Gastroesophageal sphincter (tissue), 4 donors: ENCODE data around the gene GADD45G. TPM values are rescaled to one million over a fixed set of nuclear protein-coding genes. Genes with fewer than 3 reads are reported as not detected.

ENCODE experiments used
- ATAC-seq: fragments of 150-250 bp; one replicate; pipeline ENCODE4 v1.9.1; 2016; ENCODE audit warnings: mild to moderate bottlenecking, moderate library complexity
- H3K27ac ChIP-seq, 4 donors: fragments of 200-600 bp; sonication (generic) in 3 of 4; 1 replicate in 3 of 4; 2 replicates in 1 of 4; pipeline ENCODE4 v1.5.1; 2016 to 2019
- H3K27me3 ChIP-seq: fragments of 200-600 bp; sonication (generic); one replicate; pipeline ENCODE4 v1.5.1; 2019
- H3K36me3 ChIP-seq, 2 donors: fragments of 200-600 bp; sonication (generic); one replicate each; pipeline ENCODE4 v1.5.1; 2019; ENCODE audit warnings: control low read depth in 1 of 2
- H3K4me1 ChIP-seq, 3 donors: fragments of 200-600 bp; sonication (generic); 1 replicate in 2 of 3; 2 replicates in 1 of 3; pipeline ENCODE4 v1.5.1; 2016 to 2019; ENCODE audit warnings: control low read depth in 2 of 3
- H3K4me3 ChIP-seq, 2 donors: fragments of 200-600 bp; sonication (generic); one replicate each; pipeline ENCODE4 v1.5.1; 2019; ENCODE audit warnings: mild to moderate bottlenecking in 1 of 2, moderate library complexity in 1 of 2
- H3K9me3 ChIP-seq, 3 donors: fragments of 200-600 bp; sonication (generic); one replicate each; pipeline ENCODE4 v1.5.1; 2017 to 2019; ENCODE audit warnings: control low read depth in 2 of 3
- EP300 ChIP-seq: sonication (generic); formaldehyde crosslinking; IDR thresholded peaks from one replicate; pipeline ENCODE4 v1.6.1; 2017; ENCODE audit warnings: antibody characterized with exemption, mild to moderate bottlenecking
- POLR2A ChIP-seq, 2 donors: fragments of 450-650 bp; IDR thresholded peaks; one replicate each; pipeline ENCODE4 v1.6.1; 2017; ENCODE audit warnings: antibody characterized with exemption in 2 of 2, mild to moderate bottlenecking in 2 of 2, moderate library complexity in 1 of 2
- POLR2AphosphoS5 ChIP-seq: sonication (generic); formaldehyde crosslinking; IDR thresholded peaks from one replicate; pipeline ENCODE4 v1.6.1; 2017; ENCODE audit warnings: antibody characterized with exemption
- WGBS, 2 donors: methylation state at CpG; one replicate each; pipeline ENCODE4 v1.1.5; 2018; ENCODE audit warnings: low coverage in 1 of 2; 5-methylcytosine and 5-hydroxymethylcytosine counted together
- total RNA-seq, 4 donors: library from RNA; depleted of rRNA; stranded (reverse); fragments of >200 nt; gene quantifications; one replicate each; pipeline ENCODE4 v1.1.0, GENCODE V29; 2016
- TF ChIP-seq, protein P1 (sequence below), 4 experiments: fragments of 200-600 bp in 2 of 4; fragments of 450-650 bp in 2 of 4; sonication (generic) in 1 of 4; IDR thresholded peaks; one replicate each; pipeline ENCODE4 v1.5.1; 2017 to 2019; ENCODE audit warnings: antibody characterized with exemption in 4 of 4, mild to moderate bottlenecking in 2 of 4, moderate library complexity in 2 of 4

GADD45G gene
- total RNA-seq, 4 donors from 2014 or later = 63.5 to 150 (median 91.8) TPM

DNA sequence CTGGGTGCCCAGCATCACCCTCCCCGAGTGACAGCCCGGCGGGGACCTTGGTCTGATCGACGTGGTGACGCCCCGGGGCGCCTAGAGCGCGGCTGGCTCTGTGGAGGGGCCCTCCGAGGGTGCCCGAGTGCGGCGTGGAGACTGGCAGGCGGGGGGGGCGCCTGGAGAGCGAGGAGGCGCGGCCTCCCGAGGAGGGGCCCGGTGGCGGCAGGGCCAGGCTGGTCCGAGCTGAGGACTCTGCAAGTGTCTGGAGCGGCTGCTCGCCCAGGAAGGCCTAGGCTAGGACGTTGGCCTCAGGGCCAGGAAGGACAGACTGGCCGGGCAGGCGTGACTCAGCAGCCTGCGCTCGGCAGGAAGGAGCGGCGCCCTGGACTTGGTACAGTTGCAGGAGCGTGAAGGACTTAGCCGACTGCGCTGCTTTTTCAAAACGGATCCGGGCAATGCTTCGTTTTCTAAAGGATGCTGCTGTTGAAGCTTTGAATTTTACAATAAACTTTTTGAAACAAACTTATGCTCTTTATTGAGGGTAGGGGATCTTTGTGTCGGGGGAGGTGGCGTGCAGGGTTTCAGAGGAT, 1.3 kb downstream of the GADD45G start:
- WGBS, 2 donors = 17 to 57% methylated on average over 4 to 6 of the region's 40 CpGs
- Histone ChIP-seq H3K4me1 (peaks cover 0 to 52% (median 16%) of the 10 kb centered on the region in 3 donors), H3K27me3 (no peaks in the 10 kb centered on the region), H3K4me3 (peak overlapping the region; percentile 82 to 89), H3K9me3 (no peaks in the 10 kb centered on the region), H3K27ac (peak overlapping the region; percentile 85 to 96 (median 93)), H3K36me3 (peaks cover 0 to 13% of the 10 kb centered on the region in 2 donors)
- peak; percentile 59 for TF ChIP-seq POLR2AphosphoS5
- no peak for TF ChIP-seq POLR2A (IDR thresholded peaks at IDR 0.05)
- ATAC-seq = peak; percentile 40

DNA sequence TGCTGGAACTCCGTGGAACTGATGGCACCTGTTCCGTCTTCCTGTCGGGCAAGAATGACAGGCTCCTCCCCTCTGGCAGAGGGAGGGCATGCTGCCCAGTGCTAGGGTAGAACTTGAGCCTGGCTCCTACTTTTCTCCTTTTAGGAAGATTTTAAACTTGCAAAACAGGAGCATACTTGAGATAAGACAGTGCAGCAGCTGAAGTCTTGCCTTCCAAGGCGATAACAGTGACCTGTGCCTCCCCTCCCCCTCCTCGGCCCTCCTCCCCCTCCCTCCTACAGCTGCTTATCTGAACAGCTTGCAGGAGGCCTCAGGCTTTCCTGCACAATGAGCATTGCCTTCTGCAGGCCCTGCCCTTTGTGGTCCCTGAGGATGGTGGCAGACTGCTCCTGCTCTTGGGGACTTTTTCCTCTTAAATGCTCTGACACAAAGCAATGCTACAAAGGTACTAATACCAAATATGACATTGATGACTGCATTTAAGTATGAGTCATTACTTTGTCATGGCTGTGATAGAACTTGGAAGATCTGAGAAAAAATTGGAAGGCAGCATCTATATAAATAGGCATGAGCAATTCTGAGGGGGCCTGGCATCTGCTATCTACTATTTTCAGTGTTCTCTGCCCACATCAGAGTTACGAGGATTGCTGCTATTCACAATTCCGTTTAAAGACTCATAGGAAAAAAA, 2.0 kb downstream of the GADD45G start:
- Histone ChIP-seq H3K36me3 (peaks cover 0 to 13% of the 10 kb centered on the region in 2 donors), H3K4me3 (peak overlapping the region; percentile 82 to 89), H3K27me3 (no peaks in the 10 kb centered on the region), H3K27ac (peak overlapping the region; percentile 85 to 96 (median 93)), H3K9me3 (no peaks in the 10 kb centered on the region), H3K4me1 (peaks cover 0 to 52% (median 16%) of the 10 kb centered on the region in 3 donors)
- WGBS, 2 donors = 30 to 38% methylated on average over 4 to 6 of the region's 7 CpGs
- TF ChIP-seq, protein P1, sequence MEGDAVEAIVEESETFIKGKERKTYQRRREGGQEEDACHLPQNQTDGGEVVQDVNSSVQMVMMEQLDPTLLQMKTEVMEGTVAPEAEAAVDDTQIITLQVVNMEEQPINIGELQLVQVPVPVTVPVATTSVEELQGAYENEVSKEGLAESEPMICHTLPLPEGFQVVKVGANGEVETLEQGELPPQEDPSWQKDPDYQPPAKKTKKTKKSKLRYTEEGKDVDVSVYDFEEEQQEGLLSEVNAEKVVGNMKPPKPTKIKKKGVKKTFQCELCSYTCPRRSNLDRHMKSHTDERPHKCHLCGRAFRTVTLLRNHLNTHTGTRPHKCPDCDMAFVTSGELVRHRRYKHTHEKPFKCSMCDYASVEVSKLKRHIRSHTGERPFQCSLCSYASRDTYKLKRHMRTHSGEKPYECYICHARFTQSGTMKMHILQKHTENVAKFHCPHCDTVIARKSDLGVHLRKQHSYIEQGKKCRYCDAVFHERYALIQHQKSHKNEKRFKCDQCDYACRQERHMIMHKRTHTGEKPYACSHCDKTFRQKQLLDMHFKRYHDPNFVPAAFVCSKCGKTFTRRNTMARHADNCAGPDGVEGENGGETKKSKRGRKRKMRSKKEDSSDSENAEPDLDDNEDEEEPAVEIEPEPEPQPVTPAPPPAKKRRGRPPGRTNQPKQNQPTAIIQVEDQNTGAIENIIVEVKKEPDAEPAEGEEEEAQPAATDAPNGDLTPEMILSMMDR (IDR thresholded peaks at IDR 0.05) = no peak
- peak; percentile 3 for TF ChIP-seq POLR2AphosphoS5
- no peak for ATAC-seq

DNA sequence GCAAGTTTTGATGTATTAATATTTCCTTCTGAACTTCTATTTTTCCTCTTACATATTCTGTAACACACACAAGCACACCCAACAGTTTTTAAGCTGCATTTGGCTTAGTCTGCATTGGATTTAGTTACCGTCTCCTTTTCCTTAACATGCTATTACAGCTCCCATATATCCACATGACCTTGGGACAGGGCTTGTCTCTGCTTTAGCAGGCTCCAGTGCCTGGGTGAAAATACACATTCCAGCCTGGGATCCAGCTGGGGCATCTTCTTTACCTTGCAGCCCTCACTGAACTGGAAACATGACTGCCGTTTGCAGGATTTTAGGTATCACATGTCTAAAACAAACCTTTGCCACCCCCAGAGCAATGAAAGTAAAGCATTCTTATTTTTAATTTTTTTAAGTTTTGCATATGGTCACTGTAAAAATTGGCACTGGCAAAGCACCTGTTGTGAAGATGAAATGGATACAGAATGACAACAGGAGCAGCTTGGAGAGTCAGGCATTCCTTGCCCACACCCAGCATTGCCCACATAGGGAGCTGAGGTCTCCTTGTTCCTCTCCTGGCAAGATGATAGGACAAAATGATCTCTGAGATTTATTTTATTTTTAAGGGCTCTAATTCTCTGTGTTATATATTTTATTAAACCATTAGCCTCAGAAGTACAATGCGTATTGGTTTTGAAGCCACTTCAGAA, 4.0 kb downstream of the GADD45G start:
- Histone ChIP-seq H3K27ac (peak overlapping the region in 1 of 4 donors; percentile 96), H3K4me3 (no peak overlapping the region), H3K4me1 (peaks cover 0 to 40% (median 7%) of the 10 kb centered on the region in 3 donors), H3K36me3 (peaks cover 0 to 13% of the 10 kb centered on the region in 2 donors), H3K27me3 (no peaks in the 10 kb centered on the region), H3K9me3 (no peaks in the 10 kb centered on the region)
- WGBS, 2 donors = 90 to 100% methylated on average over 2 to 3 of the region's 3 CpGs
- no peak for ATAC-seq
- TF ChIP-seq POLR2AphosphoS5 (no peak), EP300 (no peak), POLR2A (IDR thresholded peaks at IDR 0.05) (no peak)
- TF ChIP-seq, protein P1 (IDR thresholded peaks at IDR 0.05) = no peak

DNA sequence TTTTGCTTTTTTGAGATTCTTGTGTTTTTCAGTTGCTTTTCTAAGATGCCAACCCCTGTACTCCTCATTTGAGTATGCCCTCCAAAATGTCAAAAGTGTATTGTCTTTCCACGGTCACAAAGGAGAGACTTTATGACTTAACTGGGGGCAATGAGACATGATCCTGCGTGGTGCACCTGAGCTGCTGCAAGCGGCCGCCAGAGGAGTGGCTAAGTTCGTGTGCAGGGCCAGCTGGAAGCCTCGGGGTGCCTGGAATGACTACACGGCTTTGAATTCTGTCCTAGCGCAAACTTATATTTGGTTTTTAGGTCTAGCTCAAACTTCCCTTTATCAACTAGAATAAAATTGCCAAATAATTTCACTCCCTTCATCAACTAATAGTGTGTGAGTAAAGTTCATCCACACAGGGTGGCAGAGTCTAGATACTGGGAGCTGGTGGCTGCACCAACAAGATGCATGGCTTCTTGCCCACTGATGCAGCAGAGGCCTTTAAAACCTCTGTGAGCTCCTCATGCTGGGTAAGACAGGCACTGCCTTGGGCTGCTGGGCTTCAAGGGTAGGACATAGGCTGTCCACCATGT, 4.7 kb downstream of the GADD45G start:
- Histone ChIP-seq H3K36me3 (peaks cover 0 to 13% of the 10 kb centered on the region in 2 donors), H3K4me3 (no peak overlapping the region), H3K9me3 (no peaks in the 10 kb centered on the region), H3K27me3 (no peaks in the 10 kb centered on the region), H3K27ac (peak overlapping the region in 1 of 4 donors; percentile 96), H3K4me1 (peaks cover 0 to 34% (median 3%) of the 10 kb centered on the region in 3 donors)
- TF ChIP-seq EP300 (no peak), POLR2A (IDR thresholded peaks at IDR 0.05) (no peak)
- TF ChIP-seq, protein P1 (IDR thresholded peaks at IDR 0.05) = no peak
- 88 to 100% methylated on average over 1 to 8 of the region's 8 CpGs for WGBS, 2 donors
- no peak for ATAC-seq

DNA sequence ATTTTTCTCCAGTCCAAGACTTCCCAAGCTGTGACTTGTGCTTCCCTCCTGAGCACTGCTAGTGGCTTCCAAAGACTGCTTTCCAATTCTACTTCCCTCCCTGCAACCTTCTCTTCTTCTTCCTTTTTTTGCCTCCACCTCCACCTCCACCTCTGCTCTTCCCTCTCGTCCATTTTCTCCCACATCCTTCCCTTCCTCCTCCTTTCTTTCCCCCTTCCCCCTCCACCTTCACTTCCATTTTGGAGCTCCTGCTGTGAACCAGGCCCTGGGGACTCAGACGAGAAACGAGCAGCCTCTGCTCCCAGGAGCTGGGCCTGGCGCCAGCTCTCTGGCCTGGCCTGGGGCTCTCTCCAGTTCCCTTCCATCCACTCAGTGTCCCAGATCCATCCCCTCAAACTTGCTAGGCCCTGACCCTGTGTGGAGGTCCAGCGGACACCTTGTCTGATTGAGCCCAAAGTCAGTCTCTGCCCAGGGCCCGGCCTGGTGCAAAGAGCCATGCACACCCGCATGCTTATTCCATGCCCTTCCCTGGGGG, 5.6 kb downstream of the GADD45G start:
- WGBS, 2 donors = 71 to 83% methylated on average over 4 to 5 of the region's 7 CpGs
- Histone ChIP-seq H3K27ac (no peak overlapping the region), H3K4me3 (no peak overlapping the region), H3K4me1 (peaks cover 0 to 34% (median 3%) of the 10 kb centered on the region in 3 donors), H3K9me3 (no peaks in the 10 kb centered on the region), H3K36me3 (peaks cover 0 to 13% of the 10 kb centered on the region in 2 donors), H3K27me3 (no peaks in the 10 kb centered on the region)
- TF ChIP-seq, protein P1 (IDR thresholded peaks at IDR 0.05) = no peak
- no peak for TF ChIP-seq POLR2A (IDR thresholded peaks at IDR 0.05)
- TF ChIP-seq POLR2AphosphoS5 = no peak
- TF ChIP-seq EP300 = no peak
- no peak for ATAC-seq
